Measurements from ENCODE around the gene GRID1.

The GRID1 gene

GRCh38 chr10:85599081-85599480 lies 767.5 kb downstream of the GRID1 start:
- Histone ChIP-seq H3K27ac (ENCODE audit: low read depth, low read length, poor library complexity, severe bottlenecking) (no peak overlapping the region), H3K36me3 (ENCODE audit: insufficient read depth, low read length) (no peaks in the 10 kb centered on the region), H3K27me3 (ENCODE audit: insufficient read depth, low read length) (no peaks in the 10 kb centered on the region), H3K9ac (ENCODE audit: low read length) (no peak overlapping the region), H3K9me3 (ENCODE audit: low read length) (no peaks in the 10 kb centered on the region), H4K20me1 (ENCODE audit: insufficient read depth, low read length) (no peaks in the 10 kb centered on the region), H3K4me1 (ENCODE audit: insufficient read depth, low read length, severe bottlenecking) (no peaks in the 10 kb centered on the region), H3F3A (ENCODE audit: insufficient read depth, low read length) (no peaks in the 10 kb centered on the region), H3K4me3 (ENCODE audit: low read depth, low read length, poor library complexity, severe bottlenecking) (no peak overlapping the region), H2AFZ (ENCODE audit: low read length) (no peak overlapping the region), H3K4me2 (ENCODE audit: low read length) (no peak overlapping the region), H3K9me2 (ENCODE audit: low read depth, low read length) (no peaks in the 10 kb centered on the region), H3K79me2 (ENCODE audit: insufficient read depth, low read length) (no peaks in the 10 kb centered on the region)
- TF ChIP-seq EZH2 (IDR thresholded peaks at IDR 0.05; ENCODE audit: borderline replicate concordance, low read length) (no peak), CTCF (IDR thresholded peaks at IDR 0.05; ENCODE audit: low read length) (no peak)

- no peak overlapping the region for H3K4me2 ChIP-seq (ENCODE audit: low read length)
- no peaks in the 10 kb centered on the region for H3K36me3 ChIP-seq (ENCODE audit: insufficient read depth, low read length)
- no peaks in the 10 kb centered on the region for H3K9me2 ChIP-seq (ENCODE audit: low read depth, low read length)
- no peak overlapping the region for H2AFZ ChIP-seq (ENCODE audit: low read length)
- H3F3A ChIP-seq (ENCODE audit: insufficient read depth, low read length): no peaks in the 10 kb centered on the region
- TF ChIP-seq EZH2 (IDR thresholded peaks at IDR 0.05; ENCODE audit: borderline replicate concordance, low read length): no peak
- no peak for TF ChIP-seq CTCF (IDR thresholded peaks at IDR 0.05; ENCODE audit: low read length)
- no peaks in the 10 kb centered on the region for H3K4me1 ChIP-seq (ENCODE audit: insufficient read depth, low read length, severe bottlenecking)
- no peak overlapping the region for H3K4me3 ChIP-seq (ENCODE audit: low read depth, low read length, poor library complexity, severe bottlenecking)
- H3K79me2 ChIP-seq (ENCODE audit: insufficient read depth, low read length): no peaks in the 10 kb centered on the region
- H3K9me3 ChIP-seq (ENCODE audit: low read length): no peaks in the 10 kb centered on the region
- no peak overlapping the region for H3K27ac ChIP-seq (ENCODE audit: low read depth, low read length, poor library complexity, severe bottlenecking)
- no peaks in the 10 kb centered on the region for H3K27me3 ChIP-seq (ENCODE audit: insufficient read depth, low read length)
- H3K9ac ChIP-seq (ENCODE audit: low read length): no peak overlapping the region
- H4K20me1 ChIP-seq (ENCODE audit: insufficient read depth, low read length): no peaks in the 10 kb centered on the region
Measured at GRCh38 chr10:85598646-85599045, 767.9 kb downstream of the GRID1 start.

- Histone ChIP-seq H3K27me3 (ENCODE audit: insufficient read depth, low read length) (no peaks in the 10 kb centered on the region), H3K36me3 (ENCODE audit: insufficient read depth, low read length) (no peaks in the 10 kb centered on the region), H3K9me3 (ENCODE audit: low read length) (no peaks in the 10 kb centered on the region), H3K27ac (ENCODE audit: low read depth, low read length, poor library complexity, severe bottlenecking) (no peak overlapping the region), H3K9me2 (ENCODE audit: low read depth, low read length) (no peaks in the 10 kb centered on the region), H2AFZ (ENCODE audit: low read length) (no peak overlapping the region), H4K20me1 (ENCODE audit: insufficient read depth, low read length) (no peaks in the 10 kb centered on the region), H3K4me3 (ENCODE audit: low read depth, low read length, poor library complexity, severe bottlenecking) (no peak overlapping the region), H3K4me1 (ENCODE audit: insufficient read depth, low read length, severe bottlenecking) (no peaks in the 10 kb centered on the region), H3K4me2 (ENCODE audit: low read length) (no peak overlapping the region), H3K79me2 (ENCODE audit: insufficient read depth, low read length) (no peaks in the 10 kb centered on the region), H3F3A (ENCODE audit: insufficient read depth, low read length) (no peaks in the 10 kb centered on the region), H3K9ac (ENCODE audit: low read length) (no peak overlapping the region)
- TF ChIP-seq EZH2 (IDR thresholded peaks at IDR 0.05; ENCODE audit: borderline replicate concordance, low read length): no peak
- no peak for TF ChIP-seq CTCF (IDR thresholded peaks at IDR 0.05; ENCODE audit: low read length)
Measured at GRCh38 chr10:85597006-85597405, 769.6 kb downstream of the GRID1 start.
